ENCODE measurements around the gene POLR1E. TPM values are rescaled to one million over a fixed set of nuclear protein-coding genes. Genes with fewer than 3 reads are reported as not detected.

Gene POLR1E
- total and polyA plus RNA-seq, 12 donors, result 5.0 to 28.8 (median 17.5) TPM

DNA sequence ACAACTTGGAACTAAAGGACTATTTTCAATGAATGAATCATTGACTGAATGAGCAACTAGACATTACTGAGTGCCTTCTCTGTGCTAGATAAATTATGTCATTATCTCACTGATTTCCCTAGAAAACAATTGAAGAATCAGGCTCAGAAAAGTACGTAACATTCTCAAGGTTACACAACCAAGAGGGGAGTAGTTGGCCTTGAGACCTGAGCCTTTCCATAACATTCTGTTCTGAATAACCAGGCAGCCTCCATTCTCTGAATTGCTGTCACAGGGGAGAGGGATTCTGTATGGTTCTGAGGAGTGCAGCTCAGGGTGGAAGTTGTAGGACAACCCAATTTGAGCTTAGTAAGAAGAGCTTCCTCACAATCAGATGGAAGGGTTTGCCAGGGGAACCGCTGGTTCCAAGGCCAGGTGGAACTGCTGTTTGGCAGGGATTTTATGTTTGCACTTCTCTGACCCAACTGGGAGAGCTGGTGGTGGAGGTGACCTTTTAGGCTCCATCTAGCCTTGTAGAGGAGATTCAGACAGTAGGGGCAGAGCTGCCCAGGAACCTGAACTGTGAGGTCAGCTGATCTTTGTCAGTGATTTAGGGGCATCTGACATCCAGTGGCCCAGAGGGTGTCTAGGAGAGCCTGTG, 16.3 kb downstream of the POLR1E start:
- DNase-seq (no peak), ATAC-seq (no peak)
- 73 to 95% methylated on average over 2 of the region's 2 CpGs for WGBS, 2 donors
- Histone ChIP-seq H3K9me3 (no peaks in the 10 kb centered on the region), H3K36me3 (peaks cover 0 to 96% (median 34%) of the 10 kb centered on the region in 9 donors), H3K4me3 (no peak overlapping the region), H3K27ac (no peak overlapping the region), H3K27me3 (no peaks in the 10 kb centered on the region), H3K4me1 (no peaks in the 10 kb centered on the region)
- TF ChIP-seq, protein P1, sequence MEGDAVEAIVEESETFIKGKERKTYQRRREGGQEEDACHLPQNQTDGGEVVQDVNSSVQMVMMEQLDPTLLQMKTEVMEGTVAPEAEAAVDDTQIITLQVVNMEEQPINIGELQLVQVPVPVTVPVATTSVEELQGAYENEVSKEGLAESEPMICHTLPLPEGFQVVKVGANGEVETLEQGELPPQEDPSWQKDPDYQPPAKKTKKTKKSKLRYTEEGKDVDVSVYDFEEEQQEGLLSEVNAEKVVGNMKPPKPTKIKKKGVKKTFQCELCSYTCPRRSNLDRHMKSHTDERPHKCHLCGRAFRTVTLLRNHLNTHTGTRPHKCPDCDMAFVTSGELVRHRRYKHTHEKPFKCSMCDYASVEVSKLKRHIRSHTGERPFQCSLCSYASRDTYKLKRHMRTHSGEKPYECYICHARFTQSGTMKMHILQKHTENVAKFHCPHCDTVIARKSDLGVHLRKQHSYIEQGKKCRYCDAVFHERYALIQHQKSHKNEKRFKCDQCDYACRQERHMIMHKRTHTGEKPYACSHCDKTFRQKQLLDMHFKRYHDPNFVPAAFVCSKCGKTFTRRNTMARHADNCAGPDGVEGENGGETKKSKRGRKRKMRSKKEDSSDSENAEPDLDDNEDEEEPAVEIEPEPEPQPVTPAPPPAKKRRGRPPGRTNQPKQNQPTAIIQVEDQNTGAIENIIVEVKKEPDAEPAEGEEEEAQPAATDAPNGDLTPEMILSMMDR (IDR thresholded peaks at IDR 0.05), result no peak
- intact Hi-C loops (cut with DNase I), result loop anchor here in 1 of 10 donors (10.0 kb wide), 1 partner anchor 87 kb away; no protein-coding TSS in a partner anchor

DNA sequence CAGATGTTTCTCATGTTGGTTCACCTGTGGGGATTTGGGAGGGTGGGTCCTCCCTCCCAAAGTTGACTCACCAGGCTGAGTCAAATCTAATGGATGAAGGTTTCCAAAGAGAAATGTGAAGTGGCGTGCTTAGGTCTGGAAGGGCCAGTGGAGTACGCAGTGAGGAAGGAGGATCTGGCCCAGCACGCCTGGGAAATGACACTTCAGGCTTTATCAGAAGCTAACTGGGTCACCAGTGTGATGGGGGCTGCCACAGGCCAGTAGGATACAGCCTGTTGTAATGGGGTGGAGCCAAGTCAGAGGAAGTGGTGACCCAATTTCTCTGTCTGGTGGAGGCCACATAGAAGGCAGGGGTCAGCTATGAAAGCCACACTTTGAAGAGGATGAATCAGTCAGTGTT, 18.0 kb downstream of the POLR1E start:
- TF ChIP-seq, protein P1 (IDR thresholded peaks at IDR 0.05), result no peak
- Histone ChIP-seq H3K27ac (no peak overlapping the region), H3K4me3 (no peak overlapping the region), H3K27me3 (no peaks in the 10 kb centered on the region), H3K9me3 (no peaks in the 10 kb centered on the region), H3K36me3 (peaks cover 0 to 96% (median 18%) of the 10 kb centered on the region in 9 donors), H3K4me1 (no peaks in the 10 kb centered on the region)
- DNase-seq, result no peak
- ATAC-seq, result peak in 6 of 8 donors; percentile 31 to 81 (median 54)
- intact Hi-C loops (cut with DNase I), result loop anchor here in 1 of 10 donors (10.0 kb wide), 1 partner anchor 89 kb away; no protein-coding TSS in a partner anchor
- 74 to 78% methylated on average over 3 of the region's 3 CpGs for WGBS, 2 donors

DNA sequence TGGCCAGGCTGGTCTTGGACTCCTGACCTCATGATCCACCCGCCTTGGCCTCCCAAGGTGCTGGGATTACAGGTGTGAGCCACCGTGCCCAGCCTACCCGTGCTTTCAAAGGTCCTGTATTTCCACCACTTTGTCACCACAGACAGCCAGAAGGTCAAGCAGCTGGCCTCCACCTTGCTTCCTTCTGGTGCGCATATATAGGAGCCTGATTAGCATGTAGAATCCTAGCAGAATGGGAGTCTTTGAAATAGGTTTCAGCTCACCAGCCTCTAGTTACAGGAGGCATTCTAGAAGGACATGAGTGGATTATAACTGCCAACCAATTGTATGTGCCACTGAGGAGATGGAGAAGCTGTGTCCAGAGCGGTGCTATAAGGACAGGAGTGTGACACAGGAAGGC, 18.9 kb downstream of the POLR1E start:
- DNase-seq (no peak), ATAC-seq (no peak)
- Histone ChIP-seq H3K27me3 (no peaks in the 10 kb centered on the region), H3K36me3 (peaks cover 0 to 91% (median 17%) of the 10 kb centered on the region in 9 donors), H3K4me3 (no peak overlapping the region), H3K27ac (no peak overlapping the region), H3K4me1 (no peaks in the 10 kb centered on the region), H3K9me3 (no peaks in the 10 kb centered on the region)
- intact Hi-C loops (cut with DNase I), result loop anchor here in 1 of 10 donors (10.0 kb wide), 1 partner anchor 90 kb away; no protein-coding TSS in a partner anchor
- TF ChIP-seq, protein P1 (IDR thresholded peaks at IDR 0.05), result no peak
- 92 to 97% methylated on average over 5 of the region's 5 CpGs for WGBS, 2 donors

DNA sequence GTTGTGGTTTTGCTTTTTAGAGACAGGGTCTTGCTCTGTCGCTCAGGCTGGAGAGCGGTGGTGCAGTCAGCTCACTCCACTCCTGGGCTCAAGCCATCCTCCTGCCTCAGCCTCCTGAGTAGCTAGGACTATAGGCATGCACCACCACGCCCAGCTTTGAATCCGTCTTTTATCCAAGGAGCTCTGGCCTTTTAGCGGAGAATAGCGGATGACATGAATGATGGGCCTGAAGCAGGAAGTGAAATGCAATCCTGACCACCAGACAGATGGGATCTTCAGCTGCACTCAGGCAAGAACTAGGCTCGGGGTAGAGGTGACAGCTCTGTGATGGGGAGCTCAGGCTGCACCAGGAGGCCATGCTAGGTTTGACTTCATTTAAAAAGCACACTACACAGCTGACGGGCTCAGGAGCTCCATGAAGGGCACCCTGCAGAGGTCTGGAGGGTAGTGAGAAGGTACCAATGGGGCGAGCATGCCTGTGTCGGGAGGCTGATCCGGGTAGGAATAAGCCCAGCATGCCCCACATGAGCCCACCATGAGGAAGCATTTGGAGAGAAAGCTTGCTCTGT, 21.9 kb downstream of the POLR1E start:
- Histone ChIP-seq H3K4me3 (no peak overlapping the region), H3K9me3 (no peaks in the 10 kb centered on the region), H3K4me1 (no peaks in the 10 kb centered on the region), H3K27ac (no peak overlapping the region), H3K36me3 (peaks cover 0 to 80% (median 3%) of the 10 kb centered on the region in 9 donors), H3K27me3 (no peaks in the 10 kb centered on the region)
- WGBS, 2 donors, result 96 to 97% methylated on average over 11 of the region's 11 CpGs
- TF ChIP-seq, protein P1 (IDR thresholded peaks at IDR 0.05), result no peak
- intact Hi-C loops (cut with DNase I), result loop anchor here in 1 of 10 donors (10.0 kb wide), 1 partner anchor 93 kb away; no protein-coding TSS in a partner anchor
- ATAC-seq (no peak), DNase-seq (no peak)

All from heart right ventricle (tissue), 16 donors.